A549 (cell line): ENCODE results near the gene XPO4.

ENCODE experiments used
- CTCF ChIP-seq: fragments of >200 bp; sonication (Bioruptor Twin); formaldehyde crosslinking; IDR thresholded peaks from 3 replicates; pipeline ENCODE4 v1.5.1; 2016
- ELK1 ChIP-seq: fragments of 150-350 bp; IDR thresholded peaks from 2 replicates; pipeline ENCODE4 v1.6.1; 2014; ENCODE audit warnings: low read depth, mild to moderate bottlenecking, low read length
- EP300 ChIP-seq, 2 experiments: fragments of >200 bp; sonication (Bioruptor Twin); formaldehyde crosslinking; IDR thresholded peaks; 2 replicates in 1 of 2; 3 replicates in 1 of 2; pipeline ENCODE4 v1.6.1; 2016 to 2017
- HOXA7 ChIP-seq: fragments of 250-450 bp; sonication (Bioruptor Pico); IDR thresholded peaks from 2 replicates; pipeline ENCODE4 v1.5.0; 2020; ENCODE audit warnings: mild to moderate bottlenecking, moderate library complexity
- KDM1A ChIP-seq: fragments of 200-600 bp; sonication (generic); IDR thresholded peaks from 2 replicates; pipeline ENCODE4 v1.6.1; 2016; ENCODE audit warnings: low read depth, mild to moderate bottlenecking
- KDM5A ChIP-seq: fragments of 200-600 bp; sonication (generic); IDR thresholded peaks from 2 replicates; pipeline ENCODE4 v1.6.1; 2016; ENCODE audit warnings: antibody characterized with exemption, mild to moderate bottlenecking
- MAZ ChIP-seq: fragments of 150-350 bp; IDR thresholded peaks from 2 replicates; pipeline ENCODE4 v1.6.1; 2014; ENCODE audit warnings: antibody characterized with exemption, low read depth, low read length, borderline replicate concordance
- POLR2A ChIP-seq: IDR thresholded peaks from 2 replicates; pipeline ENCODE4 v1.6.1; 2012; ENCODE audit warnings: mild to moderate bottlenecking, low read length
- RAD21 ChIP-seq, 2 experiments: fragments of >200 bp in 1 of 2; sonication (Bioruptor Twin) in 1 of 2; formaldehyde crosslinking in 1 of 2; IDR thresholded peaks in 1 of 2; conservative IDR thresholded peaks in 1 of 2; 2 replicates in 1 of 2; 3 replicates in 1 of 2; pipeline ENCODE4 v1.6.1; 2012 to 2018; ENCODE audit warnings: inconsistent platforms in 1 of 2
- RFX5 ChIP-seq: fragments of 450-650 bp; IDR thresholded peaks from 2 replicates; pipeline ENCODE4 v1.7.1; 2014; ENCODE audit warnings: antibody characterized with exemption, mild to moderate bottlenecking, moderate library complexity
- SMC3 ChIP-seq: fragments of >200 bp; sonication (Bioruptor Twin); formaldehyde crosslinking; IDR thresholded peaks from 3 replicates; pipeline ENCODE4 v1.6.1; 2018; ENCODE audit warnings: inconsistent platforms
- ZSCAN20 ChIP-seq: fragments of 250-450 bp; sonication (Bioruptor Pico); IDR thresholded peaks from 2 replicates; pipeline ENCODE4 v1.8.0; 2022; ENCODE audit warnings: mild to moderate bottlenecking, moderate library complexity

GRCh38 chr13:20789665-20790064 lies 112.9 kb downstream of the XPO4 start:
- TF ChIP-seq POLR2A (no peak), CTCF (no peak), KDM1A (no peak), MAZ (no peak), ZSCAN20 (CRISPR knock-in tag) (no peak), ELK1 (no peak), EP300 (IDR thresholded peaks at IDR 0.05) (no peak), RFX5 (no peak), SMC3 (no peak), HOXA7 (CRISPR knock-in tag) (no peak), KDM5A (no peak), RAD21 (conservative IDR thresholded peaks at IDR 0.05 in 1 of 2, IDR thresholded peaks at IDR 0.05 in 1 of 2) (no peak)
